Right atrium auricular region (tissue), 2 donors: ENCODE data around the gene ACTR1A. TPM values are rescaled to one million over a fixed set of nuclear protein-coding genes. Genes with fewer than 3 reads are reported as not detected.

Experiments used
- DNase-seq: peaks from one replicate; pipeline ENCODE4 v3.0.0-alpha.2; 2019; ENCODE audit warnings: low spot score
- H3K27ac ChIP-seq, 2 donors: fragments of 200-600 bp; sonication (generic); 1 replicate in 1 of 2; 2 replicates in 1 of 2; pipeline ENCODE4 v1.5.1; 2016 to 2019
- H3K27me3 ChIP-seq, 2 donors: fragments of 200-600 bp; sonication (generic); one replicate each; pipeline versions ENCODE4 v1.5.1 to v1.6.0; 2017 to 2019
- H3K36me3 ChIP-seq: fragments of 200-600 bp; sonication (generic); one replicate; pipeline ENCODE4 v1.5.1; 2016
- H3K4me1 ChIP-seq, 2 donors: fragments of 200-600 bp; sonication (generic); one replicate each; pipeline versions ENCODE4 v1.5.1 to v1.6.0; 2017 to 2019
- H3K4me3 ChIP-seq, 2 donors: fragments of 200-600 bp; sonication (generic); 1 replicate in 1 of 2; 2 replicates in 1 of 2; pipeline ENCODE4 v1.5.1; 2017 to 2019; ENCODE audit warnings: mild to moderate bottlenecking in 1 of 2, moderate library complexity in 1 of 2
- H3K9me3 ChIP-seq, 2 donors: fragments of 200-600 bp; sonication (generic); one replicate each; pipeline ENCODE4 v1.5.1; 2019
- CTCF ChIP-seq, 2 donors: fragments of 200-600 bp; sonication (generic); IDR thresholded peaks; one replicate each; pipeline ENCODE4 v1.5.1; 2019; ENCODE audit warnings: antibody characterized with exemption in 2 of 2
- total RNA-seq, 2 donors: library from RNA; depleted of rRNA; stranded (reverse); fragments of >200 nt; gene quantifications; one replicate each; pipeline ENCODE4 v1.1.0, GENCODE V29; 2016

The ACTR1A gene
- total RNA-seq, 2 donors from 2014 or later, result 107 to 124 TPM

DNA sequence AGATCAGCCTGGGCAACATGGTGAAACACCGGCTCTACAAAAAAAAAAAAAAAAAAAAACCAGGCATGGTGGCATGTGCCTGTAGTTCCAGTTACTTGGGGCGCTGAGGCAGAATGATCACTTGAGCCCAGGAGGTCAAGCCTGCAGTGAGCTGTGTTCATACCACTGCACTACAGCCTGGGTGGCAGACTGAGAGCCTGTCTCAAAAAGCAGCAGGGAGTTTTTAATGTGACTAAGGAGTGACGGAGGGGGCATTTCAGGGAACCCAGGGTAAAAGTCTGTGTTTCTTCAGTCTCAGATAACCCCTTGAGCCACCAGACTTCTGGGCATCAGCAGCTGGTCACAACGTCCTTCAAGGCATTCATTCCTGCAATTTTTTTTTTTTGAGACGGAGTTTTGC is 49.0 kb downstream of the ACTR1A start:
- Histone ChIP-seq H3K27me3 (no peaks in the 10 kb centered on the region), H3K36me3 (no peaks in the 10 kb centered on the region), H3K4me1 (peaks cover 0 to 21% of the 10 kb centered on the region in 2 donors), H3K27ac (peak overlapping the region; percentile 31 to 46), H3K9me3 (no peaks in the 10 kb centered on the region), H3K4me3 (no peak overlapping the region)
- no peak for DNase-seq
- TF ChIP-seq CTCF (IDR thresholded peaks at IDR 0.05), result no peak

DNA sequence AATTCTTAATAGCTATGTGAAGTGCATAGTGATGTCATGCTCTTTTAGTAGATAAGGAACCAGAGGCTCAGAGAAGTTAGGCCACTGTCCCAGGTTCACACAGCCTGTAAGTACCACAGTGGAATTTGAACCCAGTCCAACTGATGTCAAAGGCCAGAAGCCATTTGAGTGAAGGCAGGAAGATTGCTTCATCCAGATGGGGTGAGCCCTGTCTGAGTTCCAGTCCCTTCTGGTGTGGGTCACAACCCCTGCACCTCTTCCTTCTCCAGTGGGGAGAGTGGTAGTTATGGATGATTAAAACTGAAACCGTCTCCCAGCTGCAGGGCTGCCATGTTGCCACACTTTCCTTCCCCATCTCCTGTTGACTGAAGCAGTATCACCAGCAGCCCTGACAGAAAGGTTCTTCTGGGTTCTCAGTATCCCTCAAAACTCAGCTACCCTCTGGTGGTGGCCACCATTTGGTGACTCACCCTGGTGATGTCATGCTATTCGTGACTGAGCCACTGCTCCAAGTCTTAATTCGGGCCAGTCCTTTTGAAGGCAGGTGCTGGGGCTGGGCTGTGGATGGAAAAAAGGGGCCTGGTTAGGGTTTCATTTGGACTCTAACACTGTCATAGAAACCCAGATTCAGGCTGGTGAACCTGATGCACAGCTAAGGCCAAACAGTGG is 49.7 kb downstream of the ACTR1A start:
- no peaks in the 10 kb centered on the region for H3K27me3 ChIP-seq
- peaks cover 0 to 21% of the 10 kb centered on the region in 2 donors for H3K4me1 ChIP-seq
- H3K4me3 ChIP-seq, result no peak overlapping the region
- H3K9me3 ChIP-seq, result no peaks in the 10 kb centered on the region
- DNase-seq, result peak; percentile 79
- peak overlapping the region; percentile 39 to 46 for H3K27ac ChIP-seq
- no peak for TF ChIP-seq CTCF (IDR thresholded peaks at IDR 0.05)
- H3K36me3 ChIP-seq, result no peaks in the 10 kb centered on the region

- H3K27me3 ChIP-seq, result no peaks in the 10 kb centered on the region
- H3K36me3 ChIP-seq, result no peaks in the 10 kb centered on the region
- no peak for TF ChIP-seq CTCF (IDR thresholded peaks at IDR 0.05)
- H3K9me3 ChIP-seq, result no peaks in the 10 kb centered on the region
- no peak for DNase-seq
- H3K27ac ChIP-seq, result peak within 1 kb of the TSS; percentile 76 to 82
- peak within 1 kb of the TSS; percentile 58 to 69 for H3K4me3 ChIP-seq
- peaks cover 0 to 21% of the 10 kb centered on the region in 2 donors for H3K4me1 ChIP-seq
Observed at GRCh38 chr10:102451105-102451969, 51.2 kb downstream of the ACTR1A start, which contains the start of gene C10orf95. C10orf95 (minus strand) TSS chr10:102451543; CDS start chr10:102451093, 450 bp downstream.

- peak overlapping the region; percentile 58 to 69 for H3K4me3 ChIP-seq
- H3K4me1 ChIP-seq, result peaks cover 0 to 21% of the 10 kb centered on the region in 2 donors
- no peaks in the 10 kb centered on the region for H3K36me3 ChIP-seq
- TF ChIP-seq CTCF (IDR thresholded peaks at IDR 0.05), result no peak
- no peaks in the 10 kb centered on the region for H3K9me3 ChIP-seq
- no peaks in the 10 kb centered on the region for H3K27me3 ChIP-seq
- peak; percentile 73 for DNase-seq
- peak overlapping the region; percentile 76 to 82 for H3K27ac ChIP-seq
Observed at GRCh38 chr10:102450374-102451104, 52.0 kb downstream of the ACTR1A start.

DNA sequence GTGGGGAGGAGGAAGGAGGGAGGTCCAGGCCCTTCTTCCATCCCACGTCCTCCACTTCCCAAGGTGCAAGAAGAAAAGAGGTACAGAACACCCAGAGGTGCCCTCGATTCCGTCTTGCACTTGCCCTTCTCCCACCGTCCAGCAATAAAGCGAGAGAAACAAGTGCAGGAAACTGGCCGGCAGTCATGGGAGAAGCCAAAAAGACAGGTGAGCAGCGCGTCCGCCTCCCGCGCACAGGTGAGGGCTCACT is 52.5 kb downstream of the ACTR1A start:
- no peaks in the 10 kb centered on the region for H3K27me3 ChIP-seq
- DNase-seq, result no peak
- peaks cover 0 to 21% of the 10 kb centered on the region in 2 donors for H3K4me1 ChIP-seq
- no peaks in the 10 kb centered on the region for H3K36me3 ChIP-seq
- TF ChIP-seq CTCF (IDR thresholded peaks at IDR 0.05), result no peak
- H3K4me3 ChIP-seq, result peak overlapping the region; percentile 58 to 69
- H3K27ac ChIP-seq, result peak overlapping the region; percentile 76 to 82
- H3K9me3 ChIP-seq, result no peaks in the 10 kb centered on the region
